ENCODE results near the gene SRP14.

GRCh38 chr15:40070166-40070557 lies 31.2 kb upstream of the SRP14 start:
- no peak for TF ChIP-seq CTCF (IDR thresholded peaks at IDR 0.05 in 2 of 3, conservative IDR thresholded peaks at IDR 0.05 in 1 of 3; ENCODE audit: borderline replicate concordance in 1 of 3, insufficient read depth in 1 of 3, low read depth in 2 of 3, low read length in 2 of 3)
- no peak for TF ChIP-seq ZBTB33 (IDR thresholded peaks at IDR 0.05; ENCODE audit: extremely low read depth, insufficient replicate concordance, low read length)
- TF ChIP-seq REST (IDR thresholded peaks at IDR 0.05; ENCODE audit: low read depth), result no peak
- TF ChIP-seq RAD21 (IDR thresholded peaks at IDR 0.05; ENCODE audit: low read depth), result no peak
- TF ChIP-seq TCF7L2 (IDR thresholded peaks at IDR 0.05; ENCODE audit: borderline replicate concordance, extremely low read depth, insufficient read depth, insufficient read length), result no peak
- no peak for TF ChIP-seq POLR2AphosphoS5 (IDR thresholded peaks at IDR 0.05; ENCODE audit: low read depth, low read length)
- TF ChIP-seq SIN3A (IDR thresholded peaks at IDR 0.05; ENCODE audit: low read depth), result no peak
- no peak for TF ChIP-seq YY1 (IDR thresholded peaks at IDR 0.05; ENCODE audit: extremely low read depth, insufficient replicate concordance, low read depth, low read length)
- no peak for TF ChIP-seq ELF1 (IDR thresholded peaks at IDR 0.05; ENCODE audit: borderline replicate concordance, low read depth)
- TF ChIP-seq JUND (IDR thresholded peaks at IDR 0.05), result no peak
